AG04449 (cell line): Measurements from ENCODE around the gene POLD4.

Experiments used
- CTCF ChIA-PET: fragments of 350-600 bp; formaldehyde crosslinking; extraction: SDS; loops from one replicate; lab custom pipeline; 2021; ENCODE audit warnings: antibody characterized with exemption; lab: Yijun Ruan, JAX
- POLR2A ChIA-PET: fragments of 400-600, 350-600 bp; formaldehyde crosslinking; extraction: SDS; loops from one replicate; lab custom pipeline; 2020; ENCODE audit warnings: antibody characterized with exemption, inconsistent platforms; lab: Yijun Ruan, JAX
- DNase-seq: peaks from one replicate; pipeline ENCODE4 v3.0.0-alpha.2; 2010; ENCODE audit warnings: low read depth, low spot score
- H3K4me3 ChIP-seq: 2 replicates; pipeline ENCODE4 v1.5.1; 2011; ENCODE audit warnings: low read depth, mild to moderate bottlenecking, control low read depth, low read length
- CTCF ChIP-seq: IDR thresholded peaks from one replicate; pipeline ENCODE4 v1.5.1; 2011; ENCODE audit warnings: mild to moderate bottlenecking, moderate library complexity, low read length, control low read depth, inconsistent platforms; ENCODE audit not compliant: insufficient read depth; ENCODE audit errors: missing control alignments

The POLD4 gene

GRCh38 chr11:67310246-67311050 lies 42.9 kb downstream of the POLD4 start:
- ChIA-PET POLR2A (no interaction called here), CTCF (interaction anchor here (1.2 to 1.5 kb wide), 3 partner anchors 40 to 71 kb away, joined by 3 to 4 read pairs (median 3); no protein-coding TSS in a partner anchor)

GRCh38 chr11:67309661-67310061 lies 43.7 kb downstream of the POLD4 start:
- CTCF ChIA-PET = interaction anchor here (1.4 to 3.3 kb wide), 3 partner anchors 8 to 72 kb away, joined by 3 to 20 read pairs (median 4); no protein-coding TSS in a partner anchor
- no peak overlapping the region for H3K4me3 ChIP-seq
- POLR2A ChIA-PET = no interaction called here
- no peak for TF ChIP-seq CTCF
- DNase-seq = no peak

More at GRCh38 chr11:67310246-67311050, 42.9 kb downstream of the POLD4 start:
- TF ChIP-seq CTCF = no peak
- DNase-seq = no peak
- no peak overlapping the region for H3K4me3 ChIP-seq

- ChIA-PET POLR2A (no interaction called here), CTCF (interaction anchor here (1.3 to 3.3 kb wide), 3 partner anchors 8 to 47 kb away, joined by 3 to 20 read pairs (median 3); no protein-coding TSS in a partner anchor)
- no peak overlapping the region for H3K4me3 ChIP-seq
- DNase-seq = no peak
- TF ChIP-seq CTCF = no peak
These were observed 44.2 kb downstream of the POLD4 start for GRCh38 chr11:67309166-67309565.

- no peak overlapping the region for H3K4me3 ChIP-seq
- no peak for DNase-seq
- POLR2A ChIA-PET = interaction anchor here (0.8 kb wide), 1 partner anchor 9 kb away, joined by 3 read pairs; no protein-coding TSS in a partner anchor
- no peak for TF ChIP-seq CTCF
- CTCF ChIA-PET = interaction anchor here (1.3 to 3.3 kb wide), 4 partner anchors 9 to 46 kb away, joined by 3 to 20 read pairs (median 3); no protein-coding TSS in a partner anchor
These were observed 45.1 kb downstream of the POLD4 start for GRCh38 chr11:67308031-67308866.

GRCh38 chr11:67307545-67308001 lies 45.8 kb downstream of the POLD4 start:
- ChIA-PET CTCF (interaction anchor here (1.3 to 3.3 kb wide), 3 partner anchors 10 to 44 kb away, joined by 3 to 20 read pairs (median 3); no protein-coding TSS in a partner anchor), POLR2A (interaction anchor here (0.8 kb wide), 1 partner anchor 10 kb away, joined by 3 read pairs; no protein-coding TSS in a partner anchor)
- no peak for DNase-seq
- no peak overlapping the region for H3K4me3 ChIP-seq
- no peak for TF ChIP-seq CTCF
